Epidermal melanocyte (primary cell): Measurements from ENCODE around the gene KIAA0825.
"Not testable (repeated sequence)": the region's sequence is repeated elsewhere in the genome, so short reads cannot be mapped to it uniquely, and the experiment has no call there.

Source experiments
- DNase-seq: peaks from one replicate; pipeline ENCODE4 v3.0.0; 2011; ENCODE audit warnings: low spot score; ENCODE audit not compliant: insufficient read length

KIAA0825 gene

DNA sequence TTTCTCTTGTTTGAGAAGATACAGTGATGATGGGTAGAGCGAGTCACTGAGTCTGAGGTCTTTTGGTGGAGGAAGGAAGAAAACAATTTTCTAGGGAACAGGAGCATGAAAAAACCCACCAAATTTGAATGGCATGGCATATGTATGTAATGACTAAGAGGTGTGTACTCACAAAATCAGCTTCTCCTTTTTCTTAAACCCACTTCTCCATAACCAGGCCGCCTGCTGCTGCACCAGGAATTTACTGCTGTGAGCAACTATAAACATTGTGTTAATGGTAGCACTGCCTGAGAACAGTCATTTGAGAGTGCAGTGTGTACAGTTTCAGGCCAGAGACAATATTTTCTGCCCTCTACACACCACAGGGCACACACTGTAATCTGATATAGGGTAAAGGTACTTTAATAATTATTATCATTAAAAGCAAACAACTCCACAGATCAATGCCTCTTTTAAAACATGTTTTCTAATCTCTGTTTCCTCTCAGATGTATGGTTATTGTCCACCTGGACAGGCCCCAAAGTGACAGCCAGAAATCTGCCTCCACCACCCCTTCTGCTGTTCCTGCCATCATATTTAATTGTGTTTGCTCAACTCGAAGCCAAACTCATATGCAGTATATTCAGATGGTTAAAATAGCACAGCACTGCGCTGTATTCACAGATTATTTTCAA lies 241.6 kb downstream of the KIAA0825 start:
- no peak for DNase-seq

DNA sequence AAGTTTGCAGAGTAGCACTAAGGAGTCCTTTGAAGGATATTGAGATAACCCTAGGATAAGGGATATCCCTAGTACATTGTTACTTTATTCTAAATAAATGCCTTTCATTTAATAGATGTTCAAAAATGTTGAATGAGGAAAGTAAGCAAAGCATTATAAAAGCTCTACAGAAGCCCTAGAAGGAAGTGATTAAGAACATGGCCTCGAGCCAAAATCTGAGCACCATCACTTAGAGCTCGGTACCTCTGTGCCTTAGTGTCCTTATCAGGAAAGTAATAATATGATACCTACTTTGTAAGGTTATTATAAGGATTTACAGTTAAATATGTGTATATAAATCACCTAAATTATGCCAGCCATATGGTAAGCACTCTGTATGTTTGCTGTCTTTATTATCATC lies 242.6 kb downstream of the KIAA0825 start:
- no peak for DNase-seq

DNA sequence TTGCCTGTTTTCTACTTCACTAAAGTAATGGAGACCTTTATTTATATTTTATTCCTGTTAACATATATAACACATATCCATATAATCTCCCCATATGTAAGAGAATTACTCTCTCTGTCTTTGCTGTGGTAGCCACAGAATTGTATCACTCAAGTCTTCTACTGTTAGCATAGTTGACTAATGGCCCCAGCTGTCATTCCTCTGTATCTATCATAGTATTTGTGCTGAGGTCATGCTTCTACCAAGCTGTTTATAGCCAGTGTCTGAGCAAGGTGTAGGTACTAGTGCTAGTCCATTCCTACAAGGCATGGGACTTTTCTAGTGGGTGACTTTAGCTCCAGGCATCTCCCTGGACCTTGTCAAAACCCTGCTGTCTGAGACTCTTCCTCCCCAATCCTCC lies 244.1 kb downstream of the KIAA0825 start:
- no peak for DNase-seq

DNA sequence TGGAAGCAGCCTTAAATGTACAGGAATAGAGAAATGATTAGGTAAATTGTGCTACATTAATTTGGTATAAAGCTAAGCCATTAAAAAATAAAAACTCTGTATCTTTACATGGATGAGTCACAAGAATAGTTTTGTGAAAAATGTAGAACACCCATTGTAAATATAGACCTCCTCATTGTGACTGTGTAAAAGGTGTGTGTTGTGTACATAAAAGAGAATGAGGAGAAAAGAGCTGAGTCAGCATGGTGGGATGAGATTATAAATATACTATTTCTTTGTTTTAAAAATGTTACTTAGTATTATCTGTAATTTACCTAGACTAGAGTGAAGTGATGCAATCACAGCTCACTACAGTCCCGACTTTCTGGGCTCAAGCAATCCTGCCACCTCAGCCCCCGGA lies 250.5 kb downstream of the KIAA0825 start:
- DNase-seq: no peak

- DNase-seq: no peak
These were observed 251.6 kb downstream of the KIAA0825 start for GRCh38 chr5:94366811-94367210.

GRCh38 chr5:94362857-94363256 lies 255.5 kb downstream of the KIAA0825 start:
- DNase-seq: no peak

DNA sequence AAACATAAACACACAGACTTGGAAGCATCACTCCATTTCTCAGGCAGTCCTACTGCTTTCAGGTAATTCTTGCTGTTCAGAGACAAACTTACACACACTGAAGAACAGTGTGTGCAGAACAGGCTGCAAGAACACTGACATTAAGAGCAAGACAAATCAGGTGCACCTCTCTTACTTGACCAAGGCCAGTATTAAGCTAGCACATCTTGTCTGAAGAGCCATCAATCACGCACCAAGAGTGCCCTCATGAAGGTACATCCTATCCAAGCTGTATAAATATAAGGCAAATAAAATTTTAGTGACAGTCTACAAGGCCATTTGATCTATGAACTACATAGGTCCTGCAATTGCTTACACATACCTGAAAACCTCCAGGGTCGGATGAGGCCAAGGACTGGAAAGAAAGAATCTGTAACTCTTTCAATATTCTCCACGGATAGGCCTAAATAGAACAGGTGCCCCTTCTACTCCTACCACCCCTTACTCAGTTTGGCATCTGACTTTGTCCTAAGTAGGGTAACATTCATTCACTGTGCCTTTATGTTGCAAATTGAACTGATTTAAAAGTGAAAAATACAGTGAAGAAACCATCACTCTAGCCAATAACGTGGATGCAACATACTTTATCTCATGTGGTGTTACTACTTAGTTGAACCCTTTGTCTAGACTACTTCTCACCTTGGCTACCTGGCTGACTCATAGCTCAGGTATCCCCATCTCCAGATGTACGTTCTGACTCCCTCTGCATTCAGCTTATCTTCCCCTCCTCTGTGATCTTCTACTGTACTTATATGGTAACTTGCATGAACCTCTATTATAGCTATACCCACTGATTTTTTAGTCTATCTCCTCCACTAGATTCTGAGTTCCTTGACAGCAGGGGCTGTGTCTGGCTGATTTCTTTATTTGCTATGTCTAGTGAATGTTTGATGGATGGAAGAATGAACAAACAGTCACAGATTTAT lies 256.3 kb downstream of the KIAA0825 start:
- DNase-seq: no peak

- DNase-seq: no peak
These were observed 257.2 kb downstream of the KIAA0825 start for GRCh38 chr5:94361161-94361560.

DNA sequence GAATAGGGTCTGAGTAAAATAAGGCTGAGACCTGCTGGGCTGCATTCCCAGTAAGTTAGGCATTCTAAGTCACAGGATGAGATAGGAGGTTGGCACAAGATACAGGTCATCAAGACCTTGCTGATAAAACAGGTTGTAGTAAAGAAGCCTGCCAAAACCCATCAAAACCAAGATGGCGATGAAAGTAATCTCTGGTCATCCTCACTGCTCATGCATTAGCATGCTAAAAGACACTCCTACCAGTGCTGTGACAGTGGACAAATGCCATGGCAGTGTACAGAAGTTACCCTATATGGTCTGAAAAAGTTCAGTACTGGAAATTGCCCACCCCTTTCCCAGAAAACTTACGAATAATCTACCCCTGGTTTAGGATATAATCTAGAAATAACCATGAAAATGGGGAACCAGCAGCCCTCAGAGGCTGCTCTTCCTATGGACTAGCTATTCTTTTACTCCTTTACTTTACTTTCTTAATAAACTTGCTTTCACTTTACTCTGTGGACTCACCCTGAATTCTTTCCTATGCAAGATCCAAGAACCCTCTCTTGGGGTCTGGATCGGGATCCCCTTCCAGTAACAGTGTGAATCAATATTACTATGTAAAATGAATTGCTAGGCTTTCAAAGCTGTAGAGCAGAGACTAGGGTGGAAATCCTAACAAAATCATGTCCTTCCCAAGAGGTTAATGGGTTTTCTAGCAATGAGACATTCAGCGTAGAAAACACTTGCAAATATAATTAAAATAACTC lies 257.8 kb downstream of the KIAA0825 start:
- DNase-seq: no peak

DNA sequence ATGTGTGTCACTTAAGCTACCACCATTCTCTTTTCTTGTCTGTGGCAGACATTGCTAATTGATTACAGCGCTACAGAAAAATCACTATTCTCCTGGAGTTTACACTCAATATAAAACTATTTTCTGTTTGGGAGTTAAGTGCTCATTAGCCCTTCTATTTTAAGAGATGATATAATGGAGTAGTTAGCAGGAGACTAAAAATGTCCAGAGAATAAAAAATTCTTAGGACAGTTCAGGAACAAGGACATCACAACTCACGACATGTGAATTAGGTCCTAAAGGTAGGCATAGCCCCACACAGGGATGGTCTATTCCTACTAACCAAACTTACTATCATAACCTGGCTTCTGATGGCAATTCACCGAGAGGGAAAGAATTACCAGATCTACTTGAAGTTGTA lies 258.5 kb downstream of the KIAA0825 start:
- DNase-seq: no peak

DNA sequence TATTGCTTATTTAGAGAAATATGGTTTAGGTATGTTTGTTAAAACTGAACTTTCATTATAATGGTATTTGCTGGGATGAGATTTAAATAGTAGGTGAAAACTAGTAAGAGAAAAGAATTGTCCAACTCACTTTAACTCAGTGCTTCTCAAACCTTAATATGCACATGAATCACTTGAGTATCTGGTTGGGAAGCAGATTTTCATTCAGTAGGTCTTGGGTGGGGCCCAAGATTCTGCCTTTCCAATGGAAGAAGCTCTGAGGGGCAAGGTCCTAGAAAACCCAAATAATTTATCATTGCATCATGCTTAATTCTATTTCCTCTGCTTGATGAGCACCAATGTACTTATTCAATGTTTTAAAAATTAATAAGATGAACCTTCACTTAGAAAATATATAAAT lies 262.6 kb downstream of the KIAA0825 start:
- no peak for DNase-seq

DNA sequence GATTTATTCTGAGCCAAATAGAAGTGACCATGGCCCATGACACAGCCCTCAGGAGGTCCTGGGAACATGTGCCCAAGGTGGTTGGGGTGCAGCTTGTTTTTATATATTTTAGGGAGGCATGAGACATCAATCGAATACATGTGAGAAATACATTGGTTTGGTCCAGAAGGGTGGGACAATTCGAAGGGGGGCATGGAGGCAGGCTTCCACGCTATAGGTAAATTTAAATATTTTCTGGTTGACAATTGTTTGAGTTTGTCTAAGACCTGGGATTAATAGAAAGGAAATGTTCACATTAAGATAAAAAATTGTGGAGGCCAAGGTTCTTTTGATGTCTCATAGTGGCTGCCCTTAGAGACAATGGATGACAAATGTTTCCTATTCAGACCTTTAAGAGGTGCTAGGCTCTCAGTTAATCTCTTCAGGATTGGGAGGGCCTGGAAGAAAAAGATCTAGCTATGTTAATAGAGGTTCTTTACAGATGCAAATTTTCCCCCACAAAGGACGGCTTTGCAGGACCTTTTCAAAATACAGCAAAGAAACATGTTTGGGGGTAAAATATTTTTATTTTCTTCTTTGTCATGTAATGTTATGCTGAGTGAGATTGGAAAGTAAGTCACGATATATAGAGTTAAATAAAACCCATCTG lies 263.4 kb downstream of the KIAA0825 start:
- not testable (repeated sequence) for DNase-seq

DNA sequence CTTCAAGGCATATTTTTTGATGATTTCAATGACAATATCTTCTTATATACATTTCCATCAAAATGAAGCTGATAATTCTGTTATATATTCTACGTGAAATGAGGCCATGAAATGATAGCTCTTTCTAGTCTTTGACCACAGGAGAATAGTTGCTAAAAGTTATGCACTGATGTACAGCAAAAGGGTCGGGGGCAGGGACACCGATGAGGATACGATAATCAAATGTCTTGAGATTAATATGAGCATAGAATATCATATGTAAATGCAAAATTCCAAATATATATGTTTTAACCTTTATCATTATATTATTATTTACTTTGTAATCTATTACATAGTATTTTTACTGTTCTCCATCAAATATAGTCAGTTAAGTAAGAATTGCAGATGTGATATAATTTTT lies 264.8 kb downstream of the KIAA0825 start:
- no peak for DNase-seq

GRCh38 chr5:94347130-94347529 lies 271.3 kb downstream of the KIAA0825 start:
- no peak for DNase-seq

DNA sequence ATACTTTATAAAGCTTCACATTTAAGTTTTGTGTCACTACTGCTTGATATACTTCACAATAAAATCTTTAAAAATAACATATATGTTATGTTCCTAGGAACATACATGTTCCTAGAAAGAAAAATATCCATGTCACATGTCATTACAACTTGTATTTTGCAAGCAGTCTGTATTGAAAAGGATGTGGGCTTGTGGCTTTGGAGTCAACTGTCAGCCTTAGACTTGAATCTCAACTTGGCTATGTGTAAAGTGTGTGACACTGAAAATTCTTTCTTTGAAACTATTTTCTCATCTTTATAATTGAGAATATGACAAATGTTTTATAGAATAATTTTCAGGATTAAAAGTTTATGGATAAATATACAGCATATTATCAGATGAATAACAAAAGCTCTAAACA lies 273.1 kb downstream of the KIAA0825 start:
- DNase-seq: no peak

DNA sequence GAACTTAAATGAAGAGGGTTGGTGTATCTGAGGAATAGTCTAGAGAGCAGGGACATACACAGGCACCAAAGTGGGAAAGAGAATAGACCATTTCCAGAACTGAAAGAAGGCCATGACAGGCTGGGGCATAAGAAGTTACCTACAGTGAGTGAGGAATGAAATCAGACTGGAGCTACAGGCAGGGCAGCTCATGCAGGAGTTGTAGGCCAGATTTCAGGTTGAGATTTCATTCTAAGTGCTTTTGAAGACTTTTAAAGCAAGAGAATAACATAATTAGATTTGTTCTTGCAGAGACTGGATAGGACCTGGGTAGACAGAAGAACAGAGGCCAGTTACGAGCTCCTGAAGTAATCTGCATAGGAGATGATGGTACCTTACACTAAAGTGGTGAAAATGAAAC lies 280.8 kb downstream of the KIAA0825 start:
- no peak for DNase-seq

DNA sequence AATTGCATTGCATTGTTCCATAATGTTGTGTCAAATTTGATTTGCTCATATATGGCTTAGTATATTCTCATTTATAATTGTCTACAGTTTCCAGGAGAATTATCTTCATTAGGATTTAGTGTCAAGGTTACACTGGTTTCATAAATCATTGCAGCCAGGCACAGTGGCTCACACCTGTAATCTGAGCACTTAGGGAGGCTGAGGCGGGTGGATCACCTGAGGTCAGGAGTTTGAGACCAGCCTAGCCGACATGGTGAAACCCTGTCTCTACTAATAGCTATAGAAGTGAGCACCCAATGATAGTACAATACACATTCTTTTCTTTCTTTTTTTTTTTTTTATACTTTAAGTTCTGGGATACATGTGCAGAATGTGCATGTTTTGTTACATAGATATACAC lies 282.5 kb downstream of the KIAA0825 start:
- no peak for DNase-seq

GRCh38 chr5:94329115-94329514 lies 289.3 kb downstream of the KIAA0825 start:
- no peak for DNase-seq

DNA sequence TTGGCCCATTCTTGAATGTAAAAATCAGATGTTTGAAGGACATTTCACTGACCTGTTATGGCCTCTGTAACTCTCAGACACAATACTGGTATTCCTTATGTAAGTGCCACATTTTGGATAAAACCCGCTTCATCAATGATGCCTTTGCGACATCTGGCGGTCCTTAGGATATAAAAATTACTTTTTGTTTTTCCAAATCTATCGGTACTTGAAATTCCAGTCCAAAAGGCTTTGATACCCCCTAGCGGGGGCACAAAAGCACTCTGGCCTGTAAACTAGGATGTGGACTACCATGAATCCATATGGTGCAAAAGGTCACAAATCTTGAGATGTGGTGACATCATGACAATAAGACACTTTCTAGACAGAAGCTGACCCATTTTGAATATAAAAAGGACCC lies 291.8 kb downstream of the KIAA0825 start:
- DNase-seq: no peak

GRCh38 chr5:94316916-94317838 lies 301.2 kb downstream of the KIAA0825 start:
- no peak for DNase-seq
